GM21528 (cell line): ENCODE measurements around the gene CCL4L2.
"Not testable (repeated sequence)": the region's sequence is repeated elsewhere in the genome, so short reads cannot be mapped to it uniquely, and the experiment has no call there.

Experiments
- ATAC-seq: cut with Tn5 transposase; IDR thresholded peaks from one replicate; pipeline ENCODE4 v1.9.1; 2021; ENCODE audit warnings: mild to moderate bottlenecking, moderate library complexity; ENCODE audit not compliant: unreplicated experiment, low FRiP score

CCL4L2 gene

GRCh38 chr17:36194832-36195433 is 15.9 kb upstream of the CCL4L2 start:
- not testable (repeated sequence) for ATAC-seq

GRCh38 chr17:36195434-36196130 is 15.3 kb upstream of the CCL4L2 start:
- no peak for ATAC-seq

DNA sequence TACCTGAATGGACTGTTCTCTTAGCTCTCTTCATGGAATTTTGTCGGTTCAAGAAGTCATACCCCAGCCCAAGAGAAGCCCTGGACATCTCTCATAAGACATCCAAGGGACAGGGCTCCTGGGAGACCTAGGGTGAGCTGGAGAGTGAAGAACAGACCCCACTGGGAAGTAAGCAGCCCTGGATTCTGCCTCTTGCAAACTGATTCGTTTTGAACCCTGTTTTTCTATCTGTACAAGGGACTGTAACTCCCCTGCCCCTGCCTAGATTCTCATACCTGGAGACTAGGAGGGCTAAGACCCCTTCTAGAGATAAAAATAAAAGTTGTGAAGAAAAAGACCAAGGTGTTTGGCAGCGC is 14.8 kb upstream of the CCL4L2 start:
- ATAC-seq: no peak

DNA sequence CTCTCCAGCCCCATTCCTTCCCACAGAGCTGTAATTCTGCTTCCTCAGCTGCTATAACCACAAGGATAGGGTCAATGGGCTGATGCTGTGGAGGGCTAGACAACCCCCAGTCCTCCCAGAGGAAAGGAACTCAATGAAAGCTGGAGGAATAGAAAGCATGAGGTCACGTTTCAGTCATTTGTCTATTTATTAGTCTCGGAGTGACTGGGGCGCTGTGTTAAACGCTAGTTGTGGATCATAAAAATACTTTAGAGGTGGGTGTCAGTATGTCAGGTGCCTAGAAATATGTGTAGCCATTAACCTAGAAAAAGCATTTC is 13.5 kb upstream of the CCL4L2 start:
- peak; percentile 17 for ATAC-seq

DNA sequence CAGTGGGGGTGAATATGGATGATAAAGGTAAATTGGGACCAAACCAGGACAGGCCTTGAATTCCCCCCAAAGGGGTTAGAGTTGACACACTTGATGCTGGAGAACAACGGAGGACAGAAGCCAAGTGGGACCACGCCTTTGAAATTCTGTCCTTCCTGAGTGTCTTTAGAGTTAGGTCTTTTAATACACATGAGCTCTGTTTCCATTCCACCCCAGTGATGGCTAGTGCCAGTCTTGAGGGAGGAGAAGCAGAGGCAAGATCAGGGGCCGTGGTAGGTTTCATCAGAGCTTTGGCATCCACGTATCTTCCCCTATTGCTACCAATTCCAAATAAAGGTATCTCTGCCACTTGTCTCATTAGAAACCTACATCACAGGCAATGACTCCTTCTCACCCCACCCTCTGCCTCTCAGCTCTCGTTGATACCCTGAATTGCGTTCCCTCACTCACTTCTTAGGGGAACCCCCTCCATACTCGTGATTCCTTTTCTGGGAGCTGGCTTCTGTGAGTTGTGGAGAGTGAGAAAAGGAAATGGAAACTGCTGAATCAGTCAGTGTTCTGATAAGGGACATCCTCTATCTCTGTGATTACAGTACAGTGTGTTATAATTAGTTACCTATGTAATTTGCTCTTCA is 11.9 kb upstream of the CCL4L2 start:
- peak; percentile 20 for ATAC-seq

- ATAC-seq: not testable (repeated sequence)
Measured at GRCh38 chr17:36201102-36201501, 9.8 kb upstream of the CCL4L2 start.

GRCh38 chr17:36201506-36201905 is 9.4 kb upstream of the CCL4L2 start:
- ATAC-seq: not testable (repeated sequence)

- ATAC-seq: no peak
Measured at GRCh38 chr17:36203335-36203734, 7.5 kb upstream of the CCL4L2 start.

DNA sequence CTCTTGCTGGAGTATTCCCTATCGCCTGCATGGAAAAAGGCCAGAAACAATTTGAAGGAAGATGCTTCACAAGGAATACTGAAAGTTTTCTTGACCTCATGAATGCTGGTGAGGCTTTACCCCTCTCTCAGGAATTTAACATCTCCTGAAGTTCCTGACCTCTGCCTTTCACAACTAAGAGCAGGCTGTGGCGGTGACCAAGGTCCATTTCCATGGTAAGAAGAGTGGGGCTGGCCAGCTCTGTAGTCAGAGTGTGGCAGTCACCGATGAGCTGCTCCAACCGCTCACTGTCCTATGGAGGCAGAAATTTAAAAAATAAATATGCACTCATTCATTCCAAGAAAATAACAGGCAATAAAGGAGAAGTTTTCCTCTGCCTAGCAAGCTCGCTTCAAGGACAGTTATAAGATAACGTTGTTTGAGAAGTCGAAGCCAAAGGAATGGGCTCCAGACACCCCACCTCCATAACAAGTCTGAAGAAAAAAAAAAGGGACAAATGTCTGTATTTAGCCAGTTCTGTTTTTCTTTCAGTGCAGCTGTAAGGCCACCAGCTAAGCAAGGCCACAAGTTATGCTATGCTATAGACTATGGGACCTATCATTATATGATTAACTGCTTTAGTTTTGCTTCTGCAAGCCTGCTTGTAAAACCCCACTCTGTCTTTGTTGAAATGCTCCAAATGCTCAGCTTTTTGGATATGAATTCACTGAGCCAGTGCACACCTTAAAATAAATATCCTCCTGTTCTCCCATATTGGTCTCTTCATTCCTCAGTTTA is 6.0 kb upstream of the CCL4L2 start:
- no peak for ATAC-seq

DNA sequence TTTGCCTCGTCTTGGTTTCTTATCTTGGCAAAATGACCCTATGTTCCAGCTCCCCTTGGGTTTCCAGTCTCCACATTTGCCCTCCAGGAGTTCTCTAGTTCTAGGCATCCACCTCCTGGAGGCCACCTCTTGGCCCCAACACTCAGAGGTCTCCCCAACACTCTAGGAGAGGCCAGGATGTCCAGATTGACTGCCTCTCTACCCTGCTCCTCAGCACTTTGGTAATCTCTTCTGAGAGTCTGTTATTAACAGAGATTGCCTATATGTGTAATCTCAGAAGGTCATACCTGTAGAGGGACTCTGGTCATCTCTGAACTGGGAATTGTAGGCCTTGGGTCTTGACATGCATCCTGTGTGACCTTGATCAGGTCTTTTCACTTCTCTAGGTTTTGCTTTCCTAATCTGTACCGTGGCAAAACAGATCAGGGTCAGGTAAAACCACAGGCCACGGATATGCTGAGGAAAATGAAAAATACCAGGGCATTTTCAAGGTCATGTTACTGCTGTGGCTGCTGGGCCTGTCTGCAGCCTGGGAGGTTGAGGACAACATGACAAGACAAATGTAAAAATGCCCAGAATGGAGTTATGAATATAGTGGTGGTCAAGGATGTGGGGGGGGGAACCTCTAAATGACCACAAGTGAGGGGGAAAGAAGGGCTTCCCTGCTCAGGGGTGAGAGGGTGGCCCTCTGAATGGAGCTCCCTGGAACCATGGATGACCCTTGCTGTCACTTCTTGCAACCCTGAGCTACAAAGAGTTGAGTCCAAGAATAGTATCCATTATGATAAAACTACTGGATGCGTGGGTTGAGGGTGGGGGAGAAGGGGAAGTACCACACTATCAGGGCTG is 5.0 kb upstream of the CCL4L2 start:
- no peak for ATAC-seq

DNA sequence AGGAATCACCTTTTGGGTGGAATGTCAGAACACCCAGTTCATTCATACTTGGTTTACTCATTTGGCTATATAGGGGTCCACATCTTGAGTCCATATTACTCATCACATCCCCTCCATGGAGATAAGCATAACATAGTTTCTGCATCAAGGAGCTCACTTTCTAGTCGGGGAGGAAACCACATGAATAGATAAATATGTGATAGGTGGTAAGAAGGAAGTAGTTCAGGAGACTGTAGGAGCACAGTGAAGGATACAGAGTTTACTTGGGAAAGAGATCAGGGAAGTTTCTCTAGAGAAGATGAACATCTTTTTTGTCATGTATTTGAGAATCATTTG is 4.4 kb upstream of the CCL4L2 start:
- not testable (repeated sequence) for ATAC-seq

- not testable (repeated sequence) for ATAC-seq
Measured at GRCh38 chr17:36207383-36207782, 3.5 kb upstream of the CCL4L2 start.

- no peak for ATAC-seq
Measured at GRCh38 chr17:36209575-36209974, 1.3 kb upstream of the CCL4L2 start.

GRCh38 chr17:36211484-36212271 is 815 bp downstream of the CCL4L2 start:
- not testable (repeated sequence) for ATAC-seq

DNA sequence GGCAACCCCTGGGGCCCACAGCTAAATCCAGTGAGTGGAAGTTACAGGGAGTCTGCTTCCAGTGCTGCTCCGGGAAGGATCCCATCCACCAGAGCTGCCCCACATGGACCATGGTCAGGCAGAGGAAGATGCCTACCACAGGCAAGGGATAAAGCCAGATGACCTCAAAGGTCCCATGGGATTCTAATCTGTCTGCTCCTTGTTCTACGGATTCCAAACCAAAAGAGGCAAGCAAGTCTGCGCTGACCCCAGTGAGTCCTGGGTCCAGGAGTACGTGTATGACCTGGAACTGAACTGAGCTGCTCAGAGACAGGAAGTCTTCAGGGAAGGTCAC is 1.4 kb downstream of the CCL4L2 start:
- no peak for ATAC-seq

GRCh38 chr17:36212966-36213365 is 2.1 kb downstream of the CCL4L2 start:
- ATAC-seq: no peak

GRCh38 chr17:36213695-36214094 is 2.8 kb downstream of the CCL4L2 start:
- ATAC-seq: no peak

DNA sequence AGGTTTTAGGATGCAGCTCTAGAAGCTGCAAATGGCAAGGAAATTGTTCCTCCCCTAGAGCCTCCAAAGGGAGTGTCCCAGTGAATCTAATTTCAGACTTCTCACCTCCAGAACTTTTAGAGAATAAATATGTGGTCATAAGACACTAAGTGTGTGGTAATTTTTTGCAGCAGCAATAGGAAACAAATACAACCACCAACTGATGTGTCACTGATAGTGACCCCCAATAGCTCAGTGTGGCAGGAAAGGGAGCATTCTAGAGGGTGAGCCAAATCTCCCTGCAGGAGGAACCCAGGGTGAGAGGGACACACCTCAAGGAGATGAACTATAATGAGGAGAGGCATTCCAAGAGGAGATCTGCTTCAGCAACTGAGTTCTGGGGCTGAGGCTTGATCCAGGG is 4.1 kb downstream of the CCL4L2 start:
- no peak for ATAC-seq

- not testable (repeated sequence) for ATAC-seq
Measured at GRCh38 chr17:36215406-36216308, 4.8 kb downstream of the CCL4L2 start.
